ENCODE measurements around the gene CCDC138.

CCDC138 gene

DNA sequence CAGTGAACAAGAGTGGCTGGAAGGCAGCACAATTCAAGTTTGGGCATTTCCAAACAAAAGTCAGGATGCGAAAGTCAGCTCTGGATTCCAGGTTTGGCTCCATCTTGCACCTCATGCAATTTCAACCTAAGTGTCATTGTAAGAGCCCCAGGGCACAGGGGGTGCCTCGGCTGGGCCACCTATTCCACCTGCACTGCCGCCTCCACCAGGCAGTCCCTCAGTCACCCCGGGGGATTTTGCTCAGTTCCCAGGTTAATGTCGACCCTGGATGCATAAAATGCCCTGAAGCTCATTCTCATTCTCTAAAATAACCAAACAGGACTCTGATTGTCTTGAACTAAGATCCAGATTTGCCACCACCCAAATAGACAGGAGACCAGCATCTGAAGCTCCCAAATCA, 124.8 kb downstream of the CCDC138 start:
- no peak for TF ChIP-seq POLR2A (IDR thresholded peaks at IDR 0.05; ENCODE audit: low read depth, low read length)
- no peak for FAIRE-seq
- DNase-seq (ENCODE audit: insufficient read length, low spot score) = no peak

DNA sequence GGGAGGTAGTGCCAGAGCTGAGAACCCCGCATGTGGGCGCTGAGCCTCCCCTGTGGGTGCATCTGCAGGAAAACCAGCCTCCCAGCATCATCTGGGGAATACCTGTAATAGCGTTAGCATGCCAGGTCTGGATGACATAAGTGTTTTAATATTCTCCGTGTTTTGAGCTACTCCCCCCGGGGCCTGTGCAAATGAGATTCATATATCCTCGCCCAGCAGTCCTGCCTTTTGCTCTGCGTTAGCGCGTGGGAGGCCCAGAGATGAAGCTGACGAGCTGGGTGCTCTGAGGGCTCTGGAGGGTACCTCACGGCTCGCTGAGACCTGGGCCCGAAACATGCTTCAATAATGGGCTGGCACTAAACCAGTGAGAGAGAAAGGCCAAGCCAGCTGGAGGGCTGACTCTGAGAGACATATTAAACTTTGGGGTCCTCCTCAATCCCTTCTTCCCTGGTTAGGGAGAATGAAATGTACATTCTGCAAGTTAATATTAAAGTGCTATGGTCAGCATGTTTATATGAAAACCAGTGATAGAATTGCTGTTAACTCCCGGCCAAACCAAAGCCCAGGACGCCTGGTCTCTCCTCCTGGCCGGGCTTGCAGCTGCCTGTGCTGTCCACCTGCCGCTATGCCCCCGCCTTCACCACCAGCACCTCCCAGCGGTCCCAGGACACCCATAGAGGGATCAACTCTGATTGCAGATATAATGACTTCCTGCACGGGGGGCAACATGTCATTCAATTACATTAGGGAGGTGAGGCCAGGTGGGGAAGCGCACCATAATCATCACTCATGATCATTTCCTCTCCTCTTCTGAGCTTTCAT, 125.4 kb downstream of the CCDC138 start:
- FAIRE-seq (no peak), DNase-seq (ENCODE audit: insufficient read length, low spot score) (no peak)

DNA sequence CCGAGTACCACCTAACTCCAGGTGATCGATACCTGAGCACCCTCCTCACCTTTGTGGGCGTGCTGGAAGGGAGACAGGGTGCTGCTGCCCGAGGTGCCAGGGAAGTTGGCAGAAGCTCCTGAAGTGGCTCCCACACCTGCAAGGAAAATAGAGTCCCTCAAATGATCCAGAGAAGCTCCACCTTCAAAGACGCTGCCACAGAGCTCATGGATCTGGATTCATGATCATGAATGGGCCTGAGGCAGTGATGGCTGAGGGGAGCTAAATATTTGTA, 126.0 kb downstream of the CCDC138 start:
- no peak for TF ChIP-seq POLR2A (IDR thresholded peaks at IDR 0.05; ENCODE audit: low read depth, low read length)
- no peak for DNase-seq (ENCODE audit: insufficient read length, low spot score)
- no peak for FAIRE-seq

More for the DNA sequence above, 125.4 kb downstream of the CCDC138 start:
- TF ChIP-seq POLR2A (IDR thresholded peaks at IDR 0.05; ENCODE audit: low read depth, low read length) = no peak

DNA sequence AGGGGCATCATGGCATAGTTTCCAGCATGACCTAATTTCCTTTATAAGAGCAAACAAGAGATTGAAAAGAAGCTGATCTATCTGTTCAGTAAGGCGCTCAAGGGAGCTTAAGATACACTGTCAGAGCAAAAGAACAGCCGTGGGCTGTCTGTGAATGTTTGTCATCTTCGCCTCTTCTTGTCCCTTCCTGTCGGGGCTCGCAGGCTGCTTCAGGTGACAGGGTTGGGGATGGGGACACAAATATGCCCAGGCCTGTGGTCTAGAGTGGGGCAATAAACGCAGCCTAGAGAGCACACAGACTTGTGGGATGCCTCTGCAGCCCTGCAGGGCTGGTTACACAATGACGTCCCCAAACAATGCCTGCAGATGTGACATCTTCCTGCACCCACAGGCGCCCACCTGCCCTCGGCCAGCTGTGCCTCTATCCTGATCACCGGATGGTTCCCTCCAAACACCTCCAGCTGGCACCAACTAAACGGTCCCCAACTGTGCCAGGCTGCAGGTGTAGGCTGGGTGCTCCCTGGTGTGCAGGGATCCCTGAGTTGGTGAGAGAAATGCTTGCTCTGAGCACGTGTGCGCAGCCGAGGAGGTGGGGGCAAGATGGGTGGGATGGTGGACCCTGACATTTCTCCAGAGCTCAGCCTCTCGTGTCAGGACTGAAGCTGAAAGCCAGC, 129.7 kb downstream of the CCDC138 start:
- TF ChIP-seq POLR2A (IDR thresholded peaks at IDR 0.05; ENCODE audit: low read depth, low read length) = no peak
- FAIRE-seq (no peak), DNase-seq (ENCODE audit: insufficient read length, low spot score) (no peak)

DNA sequence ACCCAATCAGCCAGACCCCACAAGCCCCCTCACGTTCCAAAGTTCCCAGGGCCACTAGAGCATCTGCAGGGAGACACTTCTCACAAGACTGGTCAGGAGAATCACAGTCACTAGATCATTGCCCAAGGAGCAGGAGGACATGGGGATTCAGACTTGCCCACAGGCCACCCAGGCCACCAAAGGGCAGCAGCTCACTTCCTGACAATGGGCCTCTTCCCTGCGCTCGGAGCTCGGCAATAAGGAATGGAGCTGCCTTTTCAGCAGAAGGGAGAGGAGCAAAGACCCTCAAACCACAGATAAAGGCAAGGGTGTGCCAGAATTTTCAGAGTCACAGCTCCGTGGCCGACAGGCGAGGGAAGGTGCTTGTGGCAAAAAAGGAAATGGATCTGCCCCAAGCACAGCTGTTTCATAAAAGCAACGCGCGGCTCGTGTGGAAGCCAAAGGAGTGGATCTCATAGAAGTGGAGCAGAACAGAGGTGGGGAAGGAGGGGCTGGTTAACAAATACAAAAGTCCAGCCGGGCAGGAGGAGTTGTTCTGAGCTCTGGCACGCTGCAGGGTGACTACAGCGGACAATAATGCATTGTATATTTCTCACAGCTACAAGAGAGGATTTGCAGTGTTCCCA, 130.3 kb downstream of the CCDC138 start:
- FAIRE-seq (no peak), DNase-seq (ENCODE audit: insufficient read length, low spot score) (no peak)
- TF ChIP-seq POLR2A (IDR thresholded peaks at IDR 0.05; ENCODE audit: low read depth, low read length) = no peak

DNA sequence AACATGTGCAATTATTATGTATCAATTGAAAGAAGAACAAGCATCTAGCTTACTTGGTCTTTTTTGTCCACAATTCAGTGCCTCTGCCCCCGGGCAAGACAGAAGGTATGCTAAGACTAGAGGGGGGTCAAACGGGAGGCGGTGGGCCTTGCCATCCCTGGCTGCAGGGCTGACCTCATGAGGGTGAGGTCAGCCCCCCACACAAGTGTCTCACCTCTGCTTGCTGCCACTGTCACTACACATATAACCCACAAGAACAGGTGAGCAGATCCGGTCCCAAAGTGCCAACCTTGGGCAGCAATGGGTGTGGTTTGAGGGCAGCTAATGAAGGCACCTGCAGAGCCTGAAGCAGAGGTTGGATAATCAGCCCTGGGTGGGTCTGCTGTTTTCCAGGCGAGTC, 131.0 kb downstream of the CCDC138 start:
- TF ChIP-seq POLR2A (IDR thresholded peaks at IDR 0.05; ENCODE audit: low read depth, low read length) = no peak
- FAIRE-seq (no peak), DNase-seq (ENCODE audit: insufficient read length, low spot score) (no peak)

DNA sequence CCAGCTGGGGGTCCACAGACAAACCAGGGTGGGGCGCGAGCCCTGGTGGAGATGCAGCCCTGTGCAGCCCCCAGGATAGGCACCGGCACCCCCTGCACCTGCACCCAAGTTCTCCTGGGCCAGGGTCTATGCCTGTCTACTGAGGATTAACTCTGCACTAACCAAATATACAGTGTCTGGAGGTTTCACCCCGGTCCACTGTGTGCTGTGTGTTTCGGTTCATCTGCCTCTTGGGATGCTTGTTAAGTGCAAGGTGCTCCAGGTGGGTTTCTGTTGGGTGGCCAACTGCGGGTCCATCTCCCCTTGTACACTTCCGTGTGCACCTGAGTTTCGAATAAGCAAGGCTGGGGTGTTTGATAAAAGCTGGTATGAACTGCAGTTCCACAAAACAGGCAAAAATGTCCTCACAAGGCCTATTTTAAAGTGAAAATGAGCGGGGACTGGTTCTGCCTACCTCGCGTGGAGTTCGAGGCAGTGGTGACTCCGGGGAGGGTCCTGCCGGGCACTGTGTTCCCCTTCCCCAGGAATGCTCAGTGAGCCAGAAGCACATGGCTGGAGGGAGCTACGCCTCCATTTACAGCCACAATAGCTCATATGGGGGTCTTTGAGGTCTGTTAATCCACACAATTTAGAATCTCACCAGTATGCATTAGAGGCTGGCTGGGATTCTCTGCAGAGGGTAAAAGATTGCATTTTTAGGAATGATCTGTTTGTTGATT, 131.7 kb downstream of the CCDC138 start:
- TF ChIP-seq POLR2A (IDR thresholded peaks at IDR 0.05; ENCODE audit: low read depth, low read length) = no peak
- DNase-seq (ENCODE audit: insufficient read length, low spot score) = no peak
- FAIRE-seq = no peak

DNA sequence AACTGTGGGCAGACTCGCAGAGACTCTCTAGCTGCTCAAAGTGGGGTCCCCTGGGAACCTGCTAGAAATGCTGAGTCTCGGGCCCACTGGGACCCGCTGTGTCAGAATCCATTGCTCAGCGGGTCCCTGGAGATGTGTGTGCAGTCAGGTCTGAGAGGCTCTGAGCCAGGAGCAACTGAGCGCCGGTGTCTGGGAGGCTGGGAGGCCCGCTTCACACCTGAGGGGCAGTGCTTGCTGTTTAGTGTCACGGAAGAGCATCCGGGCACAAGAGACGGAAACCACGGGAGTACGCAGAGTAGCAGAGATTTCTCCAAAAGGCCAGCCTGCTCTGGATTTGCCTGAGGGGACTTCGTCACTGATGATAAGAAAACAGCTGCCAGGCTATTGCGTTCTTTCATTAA, 132.4 kb downstream of the CCDC138 start:
- no peak for TF ChIP-seq POLR2A (IDR thresholded peaks at IDR 0.05; ENCODE audit: low read depth, low read length)
- FAIRE-seq = no peak
- DNase-seq (ENCODE audit: insufficient read length, low spot score) = no peak

DNA sequence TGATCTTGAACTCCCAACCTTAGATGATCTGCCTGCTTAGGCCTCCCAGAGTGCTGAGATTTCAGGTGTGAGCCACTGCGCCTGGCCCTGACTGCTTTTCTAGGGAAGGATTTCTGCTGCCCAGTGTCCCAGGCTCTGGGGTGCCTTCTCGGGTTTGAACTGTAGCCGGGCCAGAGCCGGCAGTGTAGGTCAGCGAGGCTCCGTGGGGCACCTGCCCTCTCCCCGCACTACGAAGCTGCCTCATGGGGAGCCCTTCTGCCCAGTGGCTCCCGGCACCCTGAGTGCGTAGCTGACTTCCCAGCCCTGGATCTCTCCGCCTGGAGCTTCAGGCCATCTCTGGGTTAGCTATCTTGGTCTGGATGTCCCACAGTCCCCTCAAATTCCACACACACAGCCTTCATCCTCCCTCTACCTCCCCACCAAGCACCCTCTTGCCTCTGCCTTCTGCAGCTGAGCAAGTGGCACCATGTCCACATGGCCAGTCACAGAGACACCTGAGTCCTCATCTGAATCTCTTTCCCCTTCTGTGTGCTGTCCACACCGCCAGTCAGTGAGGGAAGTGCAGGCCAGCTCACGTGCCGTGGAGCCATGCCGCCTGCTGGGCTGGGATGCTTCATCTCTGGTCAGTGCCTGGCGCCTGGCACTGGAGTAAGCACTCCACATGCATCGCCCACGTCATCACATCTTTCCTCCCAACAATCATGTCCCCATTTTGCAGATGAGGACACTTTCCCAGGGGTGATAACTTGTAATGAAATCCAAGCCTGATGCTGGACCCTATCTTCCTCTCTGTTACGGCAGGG, 133.2 kb downstream of the CCDC138 start:
- no peak for TF ChIP-seq POLR2A (IDR thresholded peaks at IDR 0.05; ENCODE audit: low read depth, low read length)
- FAIRE-seq = no peak
- DNase-seq (ENCODE audit: insufficient read length, low spot score) = no peak

DNA sequence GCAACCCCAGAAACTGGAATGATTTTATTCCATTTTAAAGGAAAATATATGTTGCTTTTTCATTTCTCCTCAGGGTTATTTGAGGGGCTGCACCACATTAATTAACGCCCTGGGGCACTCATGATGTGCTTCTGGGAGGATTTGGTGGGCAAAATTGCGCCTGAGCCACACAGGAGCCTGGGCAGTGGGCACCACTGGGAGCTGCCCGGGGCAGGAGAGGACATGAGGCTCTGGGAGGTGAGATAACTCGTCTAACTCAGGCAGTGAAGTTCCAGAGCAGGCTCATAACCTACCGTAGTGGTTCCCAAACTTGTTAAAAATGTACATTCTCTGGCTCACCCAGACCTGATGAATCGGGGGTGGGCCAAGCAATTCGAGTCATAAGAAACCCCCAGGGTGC, 134.1 kb downstream of the CCDC138 start:
- TF ChIP-seq POLR2A (IDR thresholded peaks at IDR 0.05; ENCODE audit: low read depth, low read length) = no peak
- no peak for FAIRE-seq
- no peak for DNase-seq (ENCODE audit: insufficient read length, low spot score)

DNA sequence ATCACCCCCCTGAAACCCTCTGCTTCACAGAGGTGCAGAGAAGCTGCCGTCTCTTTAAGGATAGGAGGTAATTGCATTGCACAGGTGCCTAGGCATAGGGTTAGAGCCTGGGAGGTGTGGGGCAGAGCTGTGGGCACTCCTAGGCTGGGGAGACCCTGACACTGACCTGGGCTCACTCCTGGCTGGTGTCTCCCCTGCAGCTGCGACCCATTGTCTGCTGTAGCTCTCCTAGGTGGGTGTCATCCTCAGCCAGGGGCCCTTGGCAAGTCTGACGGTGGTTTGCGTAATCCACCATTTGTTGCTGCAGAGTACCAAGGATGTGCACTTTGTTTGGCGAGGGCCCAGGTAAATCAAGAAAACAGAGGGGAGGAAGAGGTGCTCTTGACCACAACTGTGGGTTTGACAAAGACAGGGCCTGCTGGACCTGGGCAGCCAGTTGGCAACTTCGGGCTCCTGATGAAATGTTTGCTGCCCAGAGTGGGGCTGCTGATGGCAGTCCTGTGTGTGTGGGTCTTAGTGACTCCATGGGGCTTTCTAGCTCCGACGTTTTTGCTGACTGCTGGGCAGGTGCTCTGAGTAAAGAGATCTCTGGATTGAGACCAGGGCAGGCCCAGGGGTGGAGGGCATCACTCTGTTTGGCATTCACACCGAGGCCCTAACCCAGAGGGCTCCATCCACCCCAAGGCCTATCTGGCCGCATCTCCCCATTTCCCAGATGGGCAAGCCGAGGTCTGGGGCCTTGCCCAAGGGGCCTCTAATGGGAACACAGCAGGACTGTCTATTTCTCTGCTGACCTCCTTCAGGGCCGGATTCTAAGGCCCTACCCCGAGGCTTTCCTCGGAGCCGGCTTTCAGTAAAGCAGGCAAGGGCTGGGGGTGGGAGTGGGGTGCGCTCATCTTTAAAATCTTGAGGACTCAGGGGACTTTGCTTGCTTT, 134.8 kb downstream of the CCDC138 start:
- DNase-seq (ENCODE audit: insufficient read length, low spot score) (no peak), FAIRE-seq (no peak)
- TF ChIP-seq POLR2A (IDR thresholded peaks at IDR 0.05; ENCODE audit: low read depth, low read length) = no peak

DNA sequence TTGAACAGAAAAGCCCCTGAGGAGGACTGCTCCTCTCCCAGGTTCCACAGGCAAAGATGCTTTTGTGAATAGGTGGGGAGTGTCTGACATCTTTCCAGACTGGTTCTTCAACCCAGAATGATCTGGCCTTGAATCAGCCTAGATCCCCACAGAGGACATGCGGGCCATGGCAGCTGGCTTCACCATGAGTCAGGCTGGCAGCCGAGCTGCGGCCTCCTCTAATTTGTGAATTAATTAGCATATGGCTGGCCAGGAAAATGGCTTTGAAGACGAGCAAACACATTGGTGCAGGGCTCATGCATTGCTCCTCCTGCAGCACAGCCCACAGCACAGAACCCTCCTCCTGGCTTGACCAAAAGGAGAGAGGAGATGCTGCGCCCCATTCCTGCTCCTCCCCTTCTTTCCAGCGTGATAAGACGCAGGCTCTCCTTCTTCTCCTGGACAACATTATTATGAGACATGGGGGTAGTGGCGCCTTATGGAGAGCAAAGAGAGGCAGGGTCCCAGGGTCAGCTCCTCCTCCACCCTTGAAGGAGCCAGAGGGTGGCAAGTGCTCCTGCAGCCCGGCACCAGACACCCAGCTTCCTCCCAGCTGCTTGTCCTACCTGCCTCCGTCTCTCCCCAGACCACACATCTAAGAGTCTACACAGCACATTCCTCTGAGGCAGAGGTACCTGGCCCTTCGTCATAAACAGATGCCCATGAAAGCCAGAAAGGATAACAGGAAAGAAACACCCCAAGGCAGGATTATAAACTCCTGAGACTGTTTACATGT, 135.8 kb downstream of the CCDC138 start:
- no peak for FAIRE-seq

More for the DNA sequence above, 135.8 kb downstream of the CCDC138 start:
- TF ChIP-seq POLR2A (IDR thresholded peaks at IDR 0.05; ENCODE audit: low read depth, low read length) = no peak
- DNase-seq (ENCODE audit: insufficient read length, low spot score) = peak; percentile 22

Measured in H54 (cell line).